Fibroblast of skin of left biceps (primary cell): ENCODE data around the gene NOXO1.

Experiments used
- DNase-seq, 2 experiments: peaks; one replicate each; pipeline ENCODE4 v3.0.0-alpha.2; 2013; ENCODE audit warnings: low read depth in 2 of 2

Gene NOXO1, protein sequence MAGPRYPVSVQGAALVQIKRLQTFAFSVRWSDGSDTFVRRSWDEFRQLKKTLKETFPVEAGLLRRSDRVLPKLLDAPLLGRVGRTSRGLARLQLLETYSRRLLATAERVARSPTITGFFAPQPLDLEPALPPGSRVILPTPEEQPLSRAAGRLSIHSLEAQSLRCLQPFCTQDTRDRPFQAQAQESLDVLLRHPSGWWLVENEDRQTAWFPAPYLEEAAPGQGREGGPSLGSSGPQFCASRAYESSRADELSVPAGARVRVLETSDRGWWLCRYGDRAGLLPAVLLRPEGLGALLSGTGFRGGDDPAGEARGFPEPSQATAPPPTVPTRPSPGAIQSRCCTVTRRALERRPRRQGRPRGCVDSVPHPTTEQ

DNA sequence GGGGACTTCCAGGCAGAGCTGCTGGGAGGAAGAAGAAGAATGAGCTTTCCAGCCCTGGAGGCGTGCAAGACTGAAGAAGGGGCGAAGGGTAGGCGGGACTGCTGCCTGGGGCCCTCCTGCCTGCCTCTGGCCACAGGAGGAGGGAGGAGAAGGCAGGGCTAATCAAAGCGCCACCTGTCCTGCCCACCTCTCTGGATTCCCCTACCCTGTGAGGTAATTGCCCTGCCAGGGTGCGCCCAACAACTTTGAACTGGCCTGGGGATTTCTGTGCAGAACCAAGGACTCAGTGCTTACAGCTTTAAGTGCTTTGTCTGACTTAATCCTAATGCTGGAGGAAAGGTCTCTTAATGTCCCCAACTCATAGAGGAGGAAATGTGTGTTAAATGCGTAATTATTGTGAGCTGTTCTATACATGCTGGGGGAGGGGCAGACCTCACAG is at the start of gene NOXO1:
TSS of gene NOXO1 (minus strand) at position 72 of the 439 bp plus-strand sequence. CDS start 290 bp downstream, outside the sequence.
- DNase-seq = no peak

GRCh38 chr16:2030036-2030435 is 48.8 kb upstream of the NOXO1 start:
- DNase-seq = no peak

GRCh38 chr16:2029350-2029749 is 48.1 kb upstream of the NOXO1 start:
- DNase-seq = no peak

GRCh38 chr16:2028620-2029220 is 47.5 kb upstream of the NOXO1 start:
- DNase-seq = no peak

GRCh38 chr16:2028146-2028545 is 46.9 kb upstream of the NOXO1 start:
- no peak for DNase-seq

DNA sequence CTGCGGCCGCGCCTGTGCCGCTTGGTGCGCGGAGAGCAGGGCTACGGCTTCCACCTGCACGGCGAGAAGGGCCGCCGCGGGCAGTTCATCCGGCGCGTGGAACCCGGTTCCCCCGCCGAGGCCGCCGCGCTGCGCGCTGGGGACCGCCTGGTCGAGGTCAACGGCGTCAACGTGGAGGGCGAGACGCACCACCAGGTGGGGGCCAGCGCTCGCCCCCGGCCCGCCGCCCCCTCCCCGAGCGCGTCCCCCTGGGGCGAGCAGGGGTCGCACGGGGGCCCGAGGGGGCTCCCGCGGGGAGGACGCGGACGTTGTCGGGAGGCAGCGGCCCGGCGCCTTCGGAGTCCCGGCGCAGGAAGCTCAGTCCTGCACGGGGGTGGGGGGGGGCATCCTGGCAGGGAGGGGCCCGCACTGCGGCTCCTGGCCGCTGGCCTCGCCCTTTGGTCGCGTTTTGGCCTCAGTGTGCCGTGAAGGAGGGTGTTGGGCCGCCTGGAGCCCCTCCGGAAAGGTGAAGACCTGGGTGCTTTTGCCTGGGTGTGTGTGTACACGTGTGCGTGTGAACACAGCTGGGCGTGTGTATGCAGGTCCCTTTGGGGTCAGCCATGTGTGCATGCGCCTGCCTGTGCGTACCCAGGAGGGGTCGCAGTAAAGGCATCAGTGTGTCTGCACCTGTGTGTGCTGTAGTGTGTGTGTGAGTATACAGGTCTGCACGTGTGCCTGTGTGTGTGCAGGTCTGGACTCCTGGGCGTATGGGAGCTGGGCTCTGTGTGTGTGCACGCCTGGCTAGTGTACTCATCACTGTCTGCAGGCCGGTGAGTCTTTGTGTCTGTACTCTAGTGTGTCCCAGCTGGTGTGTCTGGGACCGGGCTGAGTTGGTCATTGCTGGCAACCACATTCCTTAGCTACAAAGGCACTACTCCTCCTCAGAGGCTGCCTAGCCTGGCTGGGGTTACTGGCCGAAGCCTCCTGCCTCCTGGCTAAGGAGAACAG is 46.0 kb upstream of the NOXO1 start:
- no peak for DNase-seq

DNA sequence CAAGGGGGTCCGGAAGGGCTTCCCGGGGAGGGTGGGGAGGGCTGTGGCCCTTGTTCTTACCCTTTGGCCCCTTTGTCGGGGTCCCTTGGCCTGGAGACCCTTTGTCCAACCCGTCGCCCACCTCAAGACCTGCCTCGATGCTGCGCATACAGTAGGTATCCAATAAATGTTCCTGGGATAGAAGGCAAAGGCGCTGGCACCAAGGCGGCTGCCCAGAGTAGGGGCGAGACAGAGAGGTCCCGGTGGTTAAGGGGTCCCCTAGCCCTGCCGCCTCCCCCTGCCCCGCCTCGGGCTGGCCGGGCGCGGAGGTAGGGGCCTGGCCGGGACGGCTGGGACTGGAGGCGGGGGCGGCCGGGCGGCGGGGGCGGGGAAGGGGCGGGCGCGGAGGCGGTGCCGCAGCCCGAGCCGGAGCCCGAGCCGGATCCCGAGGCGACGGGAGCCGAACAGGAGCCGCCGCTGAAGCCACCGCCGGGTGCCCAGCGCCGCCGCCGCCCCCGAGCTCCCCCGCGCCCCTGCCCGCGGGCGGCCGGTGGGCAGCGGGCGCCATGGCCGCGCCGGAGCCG is 45.3 kb upstream of the NOXO1 start, which contains the start of gene NHERF2:
TSS of gene NHERF2 (plus strand) at position 442 of the 563 bp plus-strand sequence. CDS start at position 546, 104 bp downstream.
- DNase-seq = no peak

- no peak for DNase-seq
These were observed 44.7 kb upstream of the NOXO1 start for GRCh38 chr16:2025878-2026460.

DNA sequence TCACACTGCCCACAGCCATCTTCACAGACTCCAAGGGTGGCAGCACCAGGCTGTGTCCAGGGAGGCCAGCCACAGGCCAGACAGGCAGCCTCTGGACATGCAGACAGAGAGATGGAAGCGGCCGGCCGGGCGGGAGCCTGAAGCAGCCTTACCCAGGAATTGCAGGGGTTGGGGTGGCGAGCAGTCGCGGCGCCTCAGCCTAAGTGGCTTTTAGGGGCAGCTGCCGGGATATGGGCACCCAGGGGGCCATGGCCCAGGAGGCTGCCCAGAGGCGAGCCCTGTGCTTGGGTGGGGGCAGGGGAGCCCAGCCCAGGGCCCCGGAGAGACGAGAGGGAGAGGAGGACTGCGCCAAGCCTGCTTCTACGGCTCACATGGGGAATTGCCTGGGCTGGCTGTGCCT is 44.0 kb upstream of the NOXO1 start:
- no peak for DNase-seq

DNA sequence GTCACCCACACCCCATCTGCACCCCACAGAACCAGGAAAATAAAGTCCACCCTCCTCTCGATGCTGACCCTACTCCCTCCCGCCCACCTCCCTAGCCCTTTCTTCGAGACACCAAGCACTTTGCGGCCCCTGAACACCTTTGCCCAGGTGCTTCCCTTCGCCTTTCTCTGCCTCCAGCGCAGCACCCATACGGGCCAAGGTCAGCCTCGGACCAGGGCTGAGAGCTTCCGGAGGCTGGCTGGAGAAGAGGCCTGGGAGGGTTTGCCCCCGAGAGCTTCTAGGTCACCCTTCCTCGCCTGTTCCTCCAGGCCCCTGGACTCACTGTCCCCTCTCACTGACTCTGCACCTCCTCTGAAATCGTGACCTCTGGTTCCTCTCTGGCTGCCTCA is 42.8 kb upstream of the NOXO1 start:
- DNase-seq = no peak

- no peak for DNase-seq
These were observed 42.1 kb upstream of the NOXO1 start for GRCh38 chr16:2023092-2024031.

GRCh38 chr16:2022723-2023091 is 41.4 kb upstream of the NOXO1 start:
- no peak for DNase-seq

DNA sequence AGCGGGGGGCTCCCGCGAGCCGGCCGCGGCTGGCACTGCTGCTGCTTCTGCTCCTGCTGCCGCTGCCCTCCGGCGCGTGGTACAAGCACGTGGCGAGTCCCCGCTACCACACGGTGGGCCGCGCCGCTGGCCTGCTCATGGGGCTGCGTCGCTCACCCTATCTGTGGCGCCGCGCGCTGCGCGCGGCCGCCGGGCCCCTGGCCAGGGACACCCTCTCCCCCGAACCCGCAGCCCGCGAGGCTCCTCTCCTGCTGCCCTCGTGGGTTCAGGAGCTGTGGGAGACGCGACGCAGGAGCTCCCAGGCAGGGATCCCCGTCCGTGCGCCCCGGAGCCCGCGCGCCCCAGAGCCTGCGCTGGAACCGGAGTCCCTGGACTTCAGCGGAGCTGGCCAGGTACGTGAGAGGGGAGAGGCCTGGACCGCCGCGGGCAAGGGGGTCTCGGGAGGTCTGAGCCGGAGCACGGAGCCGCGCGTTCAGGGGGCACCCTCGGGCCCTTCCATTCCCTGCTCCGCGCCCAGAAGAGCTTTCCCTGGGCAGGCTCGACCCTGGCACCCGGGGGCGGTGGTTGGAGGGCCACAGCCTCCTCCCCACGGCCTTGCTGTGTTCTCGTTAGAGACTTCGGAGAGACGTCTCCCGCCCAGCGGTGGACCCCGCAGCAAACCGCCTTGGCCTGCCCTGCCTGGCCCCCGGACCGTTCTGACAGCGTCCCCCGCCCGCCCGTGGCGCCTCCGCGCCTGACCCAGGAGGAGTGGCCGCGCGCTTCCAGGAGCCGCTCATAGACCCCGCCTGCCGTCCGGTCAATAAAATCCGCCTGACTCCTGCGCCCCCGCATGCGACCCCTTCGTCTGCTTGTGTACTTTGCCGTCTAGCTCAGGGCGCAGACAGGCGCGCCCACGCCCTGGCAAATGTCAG is 38.9 kb upstream of the NOXO1 start:
- DNase-seq = no peak

GRCh38 chr16:2019518-2019920 is 38.2 kb upstream of the NOXO1 start, which contains the start of gene NPW:
Gene NPW (plus strand): TSS chr16:2019785.
- no peak for DNase-seq

DNA sequence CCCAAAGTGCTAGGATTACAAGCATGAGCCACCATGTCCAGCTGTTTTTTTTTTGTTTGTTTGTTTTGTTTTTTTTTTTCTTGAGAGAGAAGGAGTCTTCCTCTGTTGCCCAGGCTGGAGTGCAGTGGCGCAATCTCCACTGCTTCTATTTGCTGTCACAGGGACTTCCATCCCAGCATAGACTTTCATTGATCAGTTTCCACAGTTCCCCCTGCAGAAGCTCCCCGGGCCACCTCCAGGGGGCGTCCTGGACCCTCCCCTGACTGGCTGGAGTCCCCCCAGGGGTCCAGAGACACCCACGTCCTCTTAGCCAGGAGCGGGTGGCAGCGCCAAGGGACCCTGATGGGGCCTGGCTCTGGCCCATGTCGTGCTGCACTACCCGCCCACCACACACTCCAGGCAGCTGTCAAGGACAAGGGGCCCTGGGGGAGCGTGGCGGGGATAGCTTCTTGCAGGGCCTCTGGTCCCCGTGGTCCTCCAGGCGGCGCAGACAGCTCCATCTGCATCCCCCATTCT is 35.2 kb upstream of the NOXO1 start:
- DNase-seq = no peak

DNA sequence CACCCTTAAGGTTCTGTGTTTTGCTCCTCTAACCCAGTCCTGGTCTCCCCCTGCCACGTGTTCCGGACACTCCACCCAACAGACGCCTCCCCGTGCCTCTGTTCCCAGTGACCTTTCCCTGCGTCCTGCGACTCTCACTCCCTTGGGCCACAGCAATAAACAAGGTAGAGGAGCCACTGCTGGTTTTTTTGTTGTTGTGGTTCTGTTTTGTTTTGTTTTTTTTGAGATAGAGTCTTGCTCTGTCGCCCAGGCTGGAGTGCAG is 34.6 kb upstream of the NOXO1 start:
- DNase-seq = no peak

GRCh38 chr16:2015117-2015946 is 34.1 kb upstream of the NOXO1 start:
- DNase-seq = no peak

DNA sequence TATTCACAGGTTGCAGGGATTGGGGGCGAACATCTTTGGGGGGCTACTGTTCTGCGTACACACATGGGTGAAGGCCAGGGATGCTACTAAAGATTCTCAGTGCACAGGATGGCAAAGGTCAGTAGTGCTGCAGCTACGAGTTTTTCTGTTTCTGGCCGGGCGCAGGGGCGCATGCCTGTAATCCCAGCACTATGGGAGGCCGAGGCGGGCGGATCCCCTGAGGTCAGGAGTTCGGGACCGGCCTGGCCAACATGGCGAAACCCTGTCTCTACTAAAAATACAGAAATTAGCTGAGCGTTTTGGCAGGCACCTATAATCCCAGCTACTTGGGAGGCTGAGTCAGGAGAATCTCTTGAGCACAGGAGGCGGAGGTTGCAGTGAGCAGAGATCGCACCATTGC is 32.3 kb upstream of the NOXO1 start:
- no peak for DNase-seq
